ENCODE measurements around the gene PLXDC2. TPM values are rescaled to one million over a fixed set of nuclear protein-coding genes. Genes with fewer than 3 reads are reported as not detected.

The PLXDC2 gene
- total RNA-seq, 1 donor from 2014 or later: 7.5 TPM

- no peak overlapping the region for H3K4me3 ChIP-seq (ENCODE audit: low read depth, low read length)
- TF ChIP-seq CTCF (IDR thresholded peaks at IDR 0.05; ENCODE audit: insufficient read depth, low read length, poor library complexity, severe bottlenecking): no peak
- no peaks in the 10 kb centered on the region for H3K27me3 ChIP-seq (ENCODE audit: control insufficient read depth, insufficient read depth, low read length)
- no peak for DNase-seq (ENCODE audit: low read depth)
- no peaks in the 10 kb centered on the region for H3K36me3 ChIP-seq (ENCODE audit: control insufficient read depth, insufficient read depth, low read length)
Observed at GRCh38 chr10:20267734-20268133, 451.5 kb downstream of the PLXDC2 start.

- no peak for DNase-seq (ENCODE audit: low read depth)
- no peak overlapping the region for H3K4me3 ChIP-seq (ENCODE audit: low read depth, low read length)
- no peaks in the 10 kb centered on the region for H3K36me3 ChIP-seq (ENCODE audit: control insufficient read depth, insufficient read depth, low read length)
- no peak for TF ChIP-seq CTCF (IDR thresholded peaks at IDR 0.05; ENCODE audit: insufficient read depth, low read length, poor library complexity, severe bottlenecking)
- H3K27me3 ChIP-seq (ENCODE audit: control insufficient read depth, insufficient read depth, low read length): no peaks in the 10 kb centered on the region
Observed at GRCh38 chr10:20271490-20271889, 455.3 kb downstream of the PLXDC2 start.

- Histone ChIP-seq H3K36me3 (ENCODE audit: control insufficient read depth, insufficient read depth, low read length) (no peaks in the 10 kb centered on the region), H3K4me3 (ENCODE audit: low read depth, low read length) (no peak overlapping the region), H3K27me3 (ENCODE audit: control insufficient read depth, insufficient read depth, low read length) (no peaks in the 10 kb centered on the region)
- TF ChIP-seq CTCF (IDR thresholded peaks at IDR 0.05; ENCODE audit: insufficient read depth, low read length, poor library complexity, severe bottlenecking): no peak
- DNase-seq (ENCODE audit: low read depth): no peak
Observed at GRCh38 chr10:20272608-20273007, 456.4 kb downstream of the PLXDC2 start.

- Histone ChIP-seq H3K36me3 (ENCODE audit: control insufficient read depth, insufficient read depth, low read length) (no peaks in the 10 kb centered on the region), H3K4me3 (ENCODE audit: low read depth, low read length) (no peak overlapping the region), H3K27me3 (ENCODE audit: control insufficient read depth, insufficient read depth, low read length) (no peaks in the 10 kb centered on the region)
- no peak for TF ChIP-seq CTCF (IDR thresholded peaks at IDR 0.05; ENCODE audit: insufficient read depth, low read length, poor library complexity, severe bottlenecking)
- no peak for DNase-seq (ENCODE audit: low read depth)
Observed at GRCh38 chr10:20274571-20274970, 458.3 kb downstream of the PLXDC2 start.

- no peak for DNase-seq (ENCODE audit: low read depth)
- H3K27me3 ChIP-seq (ENCODE audit: control insufficient read depth, insufficient read depth, low read length): no peaks in the 10 kb centered on the region
- H3K36me3 ChIP-seq (ENCODE audit: control insufficient read depth, insufficient read depth, low read length): no peaks in the 10 kb centered on the region
- no peak overlapping the region for H3K4me3 ChIP-seq (ENCODE audit: low read depth, low read length)
- TF ChIP-seq CTCF (IDR thresholded peaks at IDR 0.05; ENCODE audit: insufficient read depth, low read length, poor library complexity, severe bottlenecking): no peak
Observed at GRCh38 chr10:20276127-20276979, 460.1 kb downstream of the PLXDC2 start.

- no peaks in the 10 kb centered on the region for H3K27me3 ChIP-seq (ENCODE audit: control insufficient read depth, insufficient read depth, low read length)
- H3K4me3 ChIP-seq (ENCODE audit: low read depth, low read length): no peak overlapping the region
- DNase-seq (ENCODE audit: low read depth): no peak
- no peaks in the 10 kb centered on the region for H3K36me3 ChIP-seq (ENCODE audit: control insufficient read depth, insufficient read depth, low read length)
- TF ChIP-seq CTCF (IDR thresholded peaks at IDR 0.05; ENCODE audit: insufficient read depth, low read length, poor library complexity, severe bottlenecking): no peak
Observed at GRCh38 chr10:20277820-20278219, 461.6 kb downstream of the PLXDC2 start.
